Vagina (tissue), 2 donors: ENCODE data around the gene ACOXL.

ENCODE experiments used
- POLR2A ChIP-seq, 2 donors: fragments of 450-650 bp; IDR thresholded peaks; one replicate each; pipeline ENCODE4 v1.6.1; 2017; ENCODE audit warnings: antibody characterized with exemption in 2 of 2, mild to moderate bottlenecking in 2 of 2, moderate library complexity in 2 of 2
- POLR2AphosphoS5 ChIP-seq, 2 donors: sonication (generic); formaldehyde crosslinking; IDR thresholded peaks; one replicate each; pipeline ENCODE4 v1.9.0; 2017; ENCODE audit warnings: antibody characterized with exemption in 2 of 2, mild to moderate bottlenecking in 2 of 2, low read depth in 1 of 2; ENCODE audit not compliant: insufficient read depth in 1 of 2
- TF ChIP-seq, protein P1 (sequence below), 3 experiments: fragments of 450-650 bp in 2 of 3; fragments of 200-600 bp in 1 of 3; sonication (generic) in 1 of 3; IDR thresholded peaks; one replicate each; pipeline ENCODE4 v1.5.1; 2017 to 2019; ENCODE audit warnings: antibody characterized with exemption in 3 of 3, mild to moderate bottlenecking in 2 of 3, moderate library complexity in 2 of 3

DNA sequence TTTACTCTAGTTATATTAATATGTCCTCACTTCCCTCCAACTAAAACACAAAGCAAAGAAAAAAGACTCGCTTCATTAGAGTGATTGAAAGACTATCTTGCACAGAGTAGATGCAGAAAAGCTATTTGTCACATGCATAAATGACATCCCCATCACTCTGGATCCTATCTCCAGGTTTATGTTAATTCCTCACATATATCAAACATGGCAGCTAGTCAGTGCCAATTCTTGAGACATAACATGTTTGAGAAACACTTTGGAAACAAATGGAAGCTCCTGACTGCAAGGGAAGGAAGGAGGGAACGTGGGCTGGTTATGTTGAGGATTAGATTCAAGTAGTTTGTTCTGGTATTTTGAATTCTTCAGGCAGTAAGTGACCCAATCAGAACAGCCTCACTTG, 298.6 kb downstream of the ACOXL start:
- no peak for TF ChIP-seq POLR2AphosphoS5 (IDR thresholded peaks at IDR 0.05; ENCODE audit: insufficient read depth in 1 of 2, low read depth in 1 of 2)
- TF ChIP-seq, protein P1, sequence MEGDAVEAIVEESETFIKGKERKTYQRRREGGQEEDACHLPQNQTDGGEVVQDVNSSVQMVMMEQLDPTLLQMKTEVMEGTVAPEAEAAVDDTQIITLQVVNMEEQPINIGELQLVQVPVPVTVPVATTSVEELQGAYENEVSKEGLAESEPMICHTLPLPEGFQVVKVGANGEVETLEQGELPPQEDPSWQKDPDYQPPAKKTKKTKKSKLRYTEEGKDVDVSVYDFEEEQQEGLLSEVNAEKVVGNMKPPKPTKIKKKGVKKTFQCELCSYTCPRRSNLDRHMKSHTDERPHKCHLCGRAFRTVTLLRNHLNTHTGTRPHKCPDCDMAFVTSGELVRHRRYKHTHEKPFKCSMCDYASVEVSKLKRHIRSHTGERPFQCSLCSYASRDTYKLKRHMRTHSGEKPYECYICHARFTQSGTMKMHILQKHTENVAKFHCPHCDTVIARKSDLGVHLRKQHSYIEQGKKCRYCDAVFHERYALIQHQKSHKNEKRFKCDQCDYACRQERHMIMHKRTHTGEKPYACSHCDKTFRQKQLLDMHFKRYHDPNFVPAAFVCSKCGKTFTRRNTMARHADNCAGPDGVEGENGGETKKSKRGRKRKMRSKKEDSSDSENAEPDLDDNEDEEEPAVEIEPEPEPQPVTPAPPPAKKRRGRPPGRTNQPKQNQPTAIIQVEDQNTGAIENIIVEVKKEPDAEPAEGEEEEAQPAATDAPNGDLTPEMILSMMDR (IDR thresholded peaks at IDR 0.05) = no peak
- TF ChIP-seq POLR2A (IDR thresholded peaks at IDR 0.05) = no peak
